ENCODE results near the gene ARHGEF16.

DNA sequence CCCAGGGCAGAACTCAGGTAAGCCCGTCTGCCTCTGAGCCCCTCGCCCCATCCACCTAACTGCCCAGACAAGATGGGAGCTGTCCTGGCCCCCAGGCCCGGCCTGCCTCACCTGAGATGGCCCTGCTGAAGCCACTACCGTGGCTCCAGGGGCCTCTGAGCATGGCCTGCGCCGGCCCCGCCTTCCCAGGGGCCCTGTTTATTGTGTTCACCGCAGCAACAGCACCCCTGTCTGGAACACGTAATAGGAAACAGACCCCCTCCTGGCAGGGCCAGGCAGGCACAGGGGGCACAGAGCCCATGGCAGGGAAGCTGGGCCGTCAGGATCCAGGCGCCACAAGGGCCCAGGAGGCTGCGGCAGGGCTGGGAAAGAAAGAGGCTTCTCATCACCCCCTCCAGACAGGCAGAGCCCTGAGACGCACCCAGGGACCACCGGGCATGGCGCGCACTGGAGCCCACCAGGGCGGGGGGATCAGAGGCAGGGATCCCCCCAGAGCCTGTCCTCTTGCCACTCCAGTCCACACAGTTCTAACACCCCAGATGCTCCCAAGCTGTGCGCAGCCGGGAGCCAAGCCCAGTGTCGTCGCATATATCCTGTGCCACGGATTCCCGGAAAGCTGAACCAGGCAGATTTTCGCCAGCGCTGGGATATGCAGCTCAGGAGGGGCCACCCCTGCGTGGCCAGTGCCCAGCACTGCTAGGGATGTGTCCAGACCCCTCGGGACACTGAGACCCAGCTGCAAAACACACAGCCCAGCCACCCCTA is 62.6 kb downstream of the ARHGEF16 start:
- TF ChIP-seq, protein P1, sequence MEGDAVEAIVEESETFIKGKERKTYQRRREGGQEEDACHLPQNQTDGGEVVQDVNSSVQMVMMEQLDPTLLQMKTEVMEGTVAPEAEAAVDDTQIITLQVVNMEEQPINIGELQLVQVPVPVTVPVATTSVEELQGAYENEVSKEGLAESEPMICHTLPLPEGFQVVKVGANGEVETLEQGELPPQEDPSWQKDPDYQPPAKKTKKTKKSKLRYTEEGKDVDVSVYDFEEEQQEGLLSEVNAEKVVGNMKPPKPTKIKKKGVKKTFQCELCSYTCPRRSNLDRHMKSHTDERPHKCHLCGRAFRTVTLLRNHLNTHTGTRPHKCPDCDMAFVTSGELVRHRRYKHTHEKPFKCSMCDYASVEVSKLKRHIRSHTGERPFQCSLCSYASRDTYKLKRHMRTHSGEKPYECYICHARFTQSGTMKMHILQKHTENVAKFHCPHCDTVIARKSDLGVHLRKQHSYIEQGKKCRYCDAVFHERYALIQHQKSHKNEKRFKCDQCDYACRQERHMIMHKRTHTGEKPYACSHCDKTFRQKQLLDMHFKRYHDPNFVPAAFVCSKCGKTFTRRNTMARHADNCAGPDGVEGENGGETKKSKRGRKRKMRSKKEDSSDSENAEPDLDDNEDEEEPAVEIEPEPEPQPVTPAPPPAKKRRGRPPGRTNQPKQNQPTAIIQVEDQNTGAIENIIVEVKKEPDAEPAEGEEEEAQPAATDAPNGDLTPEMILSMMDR (IDR thresholded peaks at IDR 0.05) = no peak
- no peak for TF ChIP-seq POLR2A (IDR thresholded peaks at IDR 0.05)

All from heart left ventricle (tissue), 13 donors.